Measurements from ENCODE around the gene SLC4A2. TPM values are rescaled to one million over a fixed set of nuclear protein-coding genes. Genes with fewer than 3 reads are reported as not detected.

SLC4A2 gene
- total and polyA plus RNA-seq, 2 experiments from 2014 or later, result 167 to 188 TPM

DNA sequence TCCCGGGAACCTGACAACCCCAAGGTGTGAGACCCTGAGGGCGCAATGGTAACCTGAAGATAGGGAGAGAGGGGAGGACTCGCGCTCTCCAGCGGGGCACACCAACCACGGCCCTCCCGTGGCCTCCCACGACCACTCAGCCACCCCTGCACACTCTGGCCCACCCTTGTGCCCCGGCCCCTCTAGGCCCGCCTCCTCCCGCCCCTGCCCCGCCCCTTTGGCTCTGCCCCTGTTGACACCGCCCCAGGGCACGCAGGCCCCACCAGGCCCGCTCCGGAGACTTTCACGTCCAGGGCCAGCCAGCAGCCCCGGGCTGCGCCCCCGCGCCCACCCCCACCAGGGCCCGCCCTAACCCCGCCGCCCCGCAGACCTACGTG is 46.0 kb upstream of the SLC4A2 start:
- H3K4me3 ChIP-seq, result no peak overlapping the region
- no peaks in the 10 kb centered on the region for H4K20me1 ChIP-seq (ENCODE audit: insufficient read depth, poor library complexity, severe bottlenecking)
- peak overlapping the region; percentile 78 for H3K4me2 ChIP-seq
- H3K4me1 ChIP-seq (ENCODE audit: insufficient read depth), result peaks cover 37% of the 10 kb centered on the region
- H3K27ac ChIP-seq, result peak overlapping the region; percentile 79
- 25% methylated on average over 4 of the region's 26 CpGs for WGBS (ENCODE audit: low lambda C conversion rate, missing lambda C conversion rate)
- H3K9me3 ChIP-seq (ENCODE audit: low read depth), result no peaks in the 10 kb centered on the region
- no peaks in the 10 kb centered on the region for H3K9me2 ChIP-seq (replicated peaks; ENCODE audit: insufficient read depth)
- H3K36me3 ChIP-seq (replicated peaks; ENCODE audit: insufficient read depth, low read depth), result no peaks in the 10 kb centered on the region
- DNase-seq (ENCODE audit: low spot score), result no peak
- H2AFZ ChIP-seq, result no peak overlapping the region
- peaks cover 8% of the 10 kb centered on the region for H3K27me3 ChIP-seq
- TF ChIP-seq EZH2 (IDR thresholded peaks at IDR 0.05; ENCODE audit: borderline replicate concordance) (no peak), CTCF (IDR thresholded peaks at IDR 0.05; ENCODE audit: poor library complexity) (no peak), EZH2phosphoT487 (IDR thresholded peaks at IDR 0.05; ENCODE audit: low read depth, severe bottlenecking, unreplicated experiment) (no peak)
- no peaks in the 10 kb centered on the region for H3K79me2 ChIP-seq

DNA sequence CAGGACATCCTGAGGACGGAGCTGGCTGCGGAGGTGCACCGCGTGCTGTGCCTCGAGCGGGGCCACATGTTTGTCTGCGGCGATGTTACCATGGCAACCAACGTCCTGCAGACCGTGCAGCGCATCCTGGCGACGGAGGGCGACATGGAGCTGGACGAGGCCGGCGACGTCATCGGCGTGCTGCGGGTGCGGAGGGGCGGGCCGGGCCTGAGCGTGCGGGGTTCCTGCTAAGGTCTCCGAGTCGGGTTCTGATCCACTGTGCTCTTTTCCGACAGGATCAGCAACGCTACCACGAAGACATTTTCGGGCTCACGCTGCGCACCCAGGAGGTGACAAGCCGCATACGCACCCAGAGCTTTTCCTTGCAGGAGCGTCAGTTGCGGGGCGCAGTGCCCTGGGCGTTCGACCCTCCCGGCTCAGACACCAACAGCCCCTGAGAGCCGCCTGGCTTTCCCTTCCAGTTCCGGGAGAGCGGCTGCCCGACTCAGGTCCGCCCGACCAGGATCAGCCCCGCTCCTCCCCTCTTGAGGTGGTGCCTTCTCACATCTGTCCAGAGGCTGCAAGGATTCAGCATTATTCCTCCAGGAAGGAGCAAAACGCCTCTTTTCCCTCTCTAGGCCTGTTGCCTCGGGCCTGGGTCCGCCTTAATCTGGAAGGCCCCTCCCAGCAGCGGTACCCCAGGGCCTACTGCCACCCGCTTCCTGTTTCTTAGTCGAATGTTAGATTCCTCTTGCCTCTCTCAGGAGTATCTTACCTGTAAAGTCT is 45.5 kb upstream of the SLC4A2 start:
- peaks cover 35% of the 10 kb centered on the region for H3K4me1 ChIP-seq (ENCODE audit: insufficient read depth)
- DNase-seq (ENCODE audit: low spot score), result peak; percentile 84
- peak overlapping the region; percentile 78 for H3K4me2 ChIP-seq
- H2AFZ ChIP-seq, result peak overlapping the region; percentile 38
- H3K9me3 ChIP-seq (ENCODE audit: low read depth), result no peaks in the 10 kb centered on the region
- peak; percentile 16 for TF ChIP-seq CTCF (IDR thresholded peaks at IDR 0.05; ENCODE audit: poor library complexity)
- no peak for TF ChIP-seq EZH2phosphoT487 (IDR thresholded peaks at IDR 0.05; ENCODE audit: low read depth, severe bottlenecking, unreplicated experiment)
- H3K27me3 ChIP-seq, result peaks cover 9% of the 10 kb centered on the region
- H4K20me1 ChIP-seq (ENCODE audit: insufficient read depth, poor library complexity, severe bottlenecking), result no peaks in the 10 kb centered on the region
- no peak overlapping the region for H3K4me3 ChIP-seq
- H3K79me2 ChIP-seq, result no peaks in the 10 kb centered on the region
- no peak overlapping the region for H3K27ac ChIP-seq
- no peaks in the 10 kb centered on the region for H3K36me3 ChIP-seq (replicated peaks; ENCODE audit: insufficient read depth, low read depth)
- H3K9me2 ChIP-seq (replicated peaks; ENCODE audit: insufficient read depth), result no peaks in the 10 kb centered on the region
- WGBS (ENCODE audit: low lambda C conversion rate, missing lambda C conversion rate), result 40% methylated on average over 51 of the region's 55 CpGs

- no peak for DNase-seq (ENCODE audit: low spot score)
- H3K4me1 ChIP-seq (ENCODE audit: insufficient read depth), result peaks cover 33% of the 10 kb centered on the region
- WGBS (ENCODE audit: low lambda C conversion rate, missing lambda C conversion rate), result 88% methylated on average over 8 of the region's 8 CpGs
- no peak overlapping the region for H3K4me2 ChIP-seq
- H3K27ac ChIP-seq, result no peak overlapping the region
- H4K20me1 ChIP-seq (ENCODE audit: insufficient read depth, poor library complexity, severe bottlenecking), result no peaks in the 10 kb centered on the region
- H3K27me3 ChIP-seq, result peaks cover 20% of the 10 kb centered on the region
- H3K4me3 ChIP-seq, result no peak overlapping the region
- H2AFZ ChIP-seq, result no peak overlapping the region
- no peaks in the 10 kb centered on the region for H3K79me2 ChIP-seq
- no peaks in the 10 kb centered on the region for H3K9me2 ChIP-seq (replicated peaks; ENCODE audit: insufficient read depth)
- no peaks in the 10 kb centered on the region for H3K36me3 ChIP-seq (replicated peaks; ENCODE audit: insufficient read depth, low read depth)
- H3K9me3 ChIP-seq (ENCODE audit: low read depth), result no peaks in the 10 kb centered on the region
- TF ChIP-seq EZH2phosphoT487 (IDR thresholded peaks at IDR 0.05; ENCODE audit: low read depth, severe bottlenecking, unreplicated experiment) (no peak), EZH2 (IDR thresholded peaks at IDR 0.05; ENCODE audit: borderline replicate concordance) (no peak), CTCF (IDR thresholded peaks at IDR 0.05; ENCODE audit: poor library complexity) (no peak)
Observed at GRCh38 chr7:151014950-151015349, 44.4 kb upstream of the SLC4A2 start.

All from hepatocyte (in vitro differentiated cells).